C4-2B (cell line): ENCODE results near the gene SBNO2.

ENCODE experiments used
- CTCF ChIP-seq: fragments of 450-650 bp; conservative IDR thresholded peaks from 2 replicates; pipeline ENCODE4 v1.5.1; 2017; ENCODE audit warnings: mild to moderate bottlenecking
- ZFX ChIP-seq: fragments of 450-650 bp; IDR thresholded peaks from 2 replicates; pipeline ENCODE4 v1.6.1; 2017

DNA sequence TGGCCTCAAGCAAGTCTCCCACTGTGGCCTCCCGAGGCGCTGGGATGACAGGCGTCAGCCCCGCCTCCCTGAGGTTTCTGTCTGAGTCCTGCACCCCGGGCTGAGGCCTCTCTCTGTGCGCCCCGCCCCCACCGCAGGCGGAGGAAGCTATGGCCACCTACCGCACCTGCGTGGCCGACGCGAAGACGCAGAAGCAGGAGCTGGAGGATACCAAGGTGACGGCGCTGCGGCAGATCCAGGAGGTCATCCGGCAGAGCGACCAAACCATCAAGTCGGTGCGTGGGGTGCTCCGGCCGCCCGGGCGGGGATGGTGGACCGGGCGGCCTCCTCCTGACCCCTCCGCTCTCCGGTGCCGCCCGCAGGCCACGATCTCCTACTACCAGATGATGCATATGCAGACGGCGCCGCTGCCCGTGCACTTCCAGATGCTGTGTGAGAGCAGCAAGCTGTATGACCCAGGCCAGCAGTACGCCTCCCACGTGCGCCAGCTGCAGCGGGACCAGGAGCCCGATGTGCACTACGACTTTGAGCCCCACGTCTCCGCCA, 94.4 kb downstream of the SBNO2 start:
- TF ChIP-seq CTCF (no peak), ZFX (no peak)
